ENCODE results near the gene NR1H3. TPM values are rescaled to one million over a fixed set of nuclear protein-coding genes. Genes with fewer than 3 reads are reported as not detected.
A peak's percentile ranks its signal among the peaks of the same experiment; 100 is the strongest.
"Not testable (repeated sequence)": the region's sequence is repeated elsewhere in the genome, so short reads cannot be mapped to it uniquely, and the experiment has no call there.

Gene NR1H3
- total RNA-seq = 1 to 10 TPM; 6.3 to 8.9 TPM

GRCh38 chr11:47257517-47258316, at the start of gene NR1H3:
NR1H3 (plus strand) TSS chr11:47257996; CDS start chr11:47259217, 1,221 bp downstream.
- Mint-ChIP-seq H3K4me3 (peak within 1 kb of the TSS; percentile 52), H3K36me3 (no peaks in the 10 kb centered on the region), H3K9me3 (no peaks in the 10 kb centered on the region), H3K27ac (peak within 1 kb of the TSS; percentile 58 to 89), H3K27me3 (no peaks in the 10 kb centered on the region), H3K4me1 (ENCODE audit: low read depth in 2 of 2) (peaks cover 10 to 17% of the 10 kb centered on the region in 2 donors)
- ATAC-seq (peak; percentile 71 to 87), DNase-seq (ENCODE audit: low spot score) (peak; percentile 74)

GRCh38 chr11:47208008-47208552, 49.7 kb upstream of the NR1H3 start:
- H3K27me3 Mint-ChIP-seq; H3K4me1 Mint-ChIP-seq (ENCODE audit: low read depth in 2 of 2); H3K4me3 Mint-ChIP-seq; H3K36me3 Mint-ChIP-seq; DNase-seq (ENCODE audit: low spot score); H3K27ac Mint-ChIP-seq; ATAC-seq; H3K9me3 Mint-ChIP-seq: not testable (repeated sequence)

- Mint-ChIP-seq H3K4me1 (ENCODE audit: low read depth in 2 of 2) (peaks cover 3% of the 10 kb centered on the region in 2 donors), H3K4me3 (no peak overlapping the region), H3K9me3 (no peaks in the 10 kb centered on the region), H3K27ac (no peak overlapping the region), H3K36me3 (no peaks in the 10 kb centered on the region), H3K27me3 (peaks cover 0 to 5% of the 10 kb centered on the region in 2 donors)
- DNase-seq (ENCODE audit: low spot score) = no peak
- no peak for ATAC-seq
Observed at GRCh38 chr11:47208628-47209027, 49.2 kb upstream of the NR1H3 start.

GRCh38 chr11:47212938-47213337, 44.9 kb upstream of the NR1H3 start:
- H3K9me3 Mint-ChIP-seq = no peaks in the 10 kb centered on the region
- H3K27me3 Mint-ChIP-seq = no peaks in the 10 kb centered on the region
- H3K4me3 Mint-ChIP-seq = peak overlapping the region; percentile 99
- peaks cover 7% of the 10 kb centered on the region for H3K36me3 Mint-ChIP-seq
- peaks cover 26 to 32% of the 10 kb centered on the region in 2 donors for H3K4me1 Mint-ChIP-seq (ENCODE audit: low read depth in 2 of 2)
- no peak for ATAC-seq
- peak overlapping the region; percentile 85 to 96 for H3K27ac Mint-ChIP-seq
- no peak for DNase-seq (ENCODE audit: low spot score)

GRCh38 chr11:47213950-47214565, 43.7 kb upstream of the NR1H3 start:
- ATAC-seq (peak; percentile 90 to 91), DNase-seq (ENCODE audit: low spot score) (peak; percentile 91)
- peak overlapping the region; percentile 99 for H3K4me3 Mint-ChIP-seq
- peaks cover 32 to 38% of the 10 kb centered on the region in 2 donors for H3K4me1 Mint-ChIP-seq (ENCODE audit: low read depth in 2 of 2)
- peaks cover 13% of the 10 kb centered on the region for H3K36me3 Mint-ChIP-seq
- H3K27ac Mint-ChIP-seq = peak overlapping the region; percentile 85 to 96
- H3K9me3 Mint-ChIP-seq = no peaks in the 10 kb centered on the region
- H3K27me3 Mint-ChIP-seq = no peaks in the 10 kb centered on the region

- H3K9me3 Mint-ChIP-seq = no peaks in the 10 kb centered on the region
- H3K4me1 Mint-ChIP-seq (ENCODE audit: low read depth in 2 of 2) = peaks cover 38 to 42% of the 10 kb centered on the region in 2 donors
- H3K4me3 Mint-ChIP-seq = peak overlapping the region; percentile 99
- no peak for DNase-seq (ENCODE audit: low spot score)
- ATAC-seq = no peak
- peaks cover 18% of the 10 kb centered on the region for H3K36me3 Mint-ChIP-seq
- H3K27me3 Mint-ChIP-seq = no peaks in the 10 kb centered on the region
- H3K27ac Mint-ChIP-seq = peak overlapping the region; percentile 85 to 96
Observed at GRCh38 chr11:47215366-47215910, 42.4 kb upstream of the NR1H3 start.

- peaks cover 19% of the 10 kb centered on the region for H3K36me3 Mint-ChIP-seq
- H3K9me3 Mint-ChIP-seq = no peaks in the 10 kb centered on the region
Observed at GRCh38 chr11:47216121-47216798, 41.5 kb upstream of the NR1H3 start.

GRCh38 chr11:47220401-47220821, 37.4 kb upstream of the NR1H3 start:
- no peaks in the 10 kb centered on the region for H3K9me3 Mint-ChIP-seq
- peak overlapping the region; percentile 12 to 67 for H3K27ac Mint-ChIP-seq
- H3K4me3 Mint-ChIP-seq = no peak overlapping the region
- ATAC-seq = no peak
- H3K27me3 Mint-ChIP-seq = no peaks in the 10 kb centered on the region
- H3K4me1 Mint-ChIP-seq (ENCODE audit: low read depth in 2 of 2) = peaks cover 39 to 41% of the 10 kb centered on the region in 2 donors
- peaks cover 24% of the 10 kb centered on the region for H3K36me3 Mint-ChIP-seq
- DNase-seq (ENCODE audit: low spot score) = no peak

More at GRCh38 chr11:47216121-47216798, 41.5 kb upstream of the NR1H3 start:
- Mint-ChIP-seq H3K4me1 (ENCODE audit: low read depth in 2 of 2) (peaks cover 40 to 43% of the 10 kb centered on the region in 2 donors), H3K27ac (peak overlapping the region; percentile 85 to 96), H3K4me3 (peak overlapping the region; percentile 99), H3K27me3 (no peaks in the 10 kb centered on the region)
- peak; percentile 46 to 54 for ATAC-seq
- DNase-seq (ENCODE audit: low spot score) = peak; percentile 69

GRCh38 chr11:47222696-47223095, 35.1 kb upstream of the NR1H3 start:
- peaks cover 19% of the 10 kb centered on the region for H3K36me3 Mint-ChIP-seq
- no peak overlapping the region for H3K4me3 Mint-ChIP-seq
- ATAC-seq (no peak), DNase-seq (ENCODE audit: low spot score) (no peak)
- peaks cover 33 to 35% of the 10 kb centered on the region in 2 donors for H3K4me1 Mint-ChIP-seq (ENCODE audit: low read depth in 2 of 2)
- H3K9me3 Mint-ChIP-seq = no peaks in the 10 kb centered on the region
- peak overlapping the region in 1 of 2 donors; percentile 33 for H3K27ac Mint-ChIP-seq
- no peaks in the 10 kb centered on the region for H3K27me3 Mint-ChIP-seq

- peak overlapping the region; percentile 86 to 89 for H3K27ac Mint-ChIP-seq
- peak; percentile 77 for DNase-seq (ENCODE audit: low spot score)
- H3K4me3 Mint-ChIP-seq = peak overlapping the region; percentile 75
- H3K27me3 Mint-ChIP-seq = no peaks in the 10 kb centered on the region
- peak; percentile 99 for ATAC-seq
- no peaks in the 10 kb centered on the region for H3K9me3 Mint-ChIP-seq
- peaks cover 17 to 23% of the 10 kb centered on the region in 2 donors for H3K4me1 Mint-ChIP-seq (ENCODE audit: low read depth in 2 of 2)
- H3K36me3 Mint-ChIP-seq = peaks cover 12% of the 10 kb centered on the region
Observed at GRCh38 chr11:47225552-47226400, 32.0 kb upstream of the NR1H3 start.

GRCh38 chr11:47229161-47229560, 28.6 kb upstream of the NR1H3 start:
- no peak for ATAC-seq
- Mint-ChIP-seq H3K4me1 (ENCODE audit: low read depth in 2 of 2) (peaks cover 17 to 23% of the 10 kb centered on the region in 2 donors), H3K9me3 (no peaks in the 10 kb centered on the region), H3K4me3 (no peak overlapping the region), H3K36me3 (peaks cover 12% of the 10 kb centered on the region), H3K27ac (peak overlapping the region in 1 of 2 donors; percentile 36), H3K27me3 (no peaks in the 10 kb centered on the region)
- no peak for DNase-seq (ENCODE audit: low spot score)

- Mint-ChIP-seq H3K4me1 (ENCODE audit: low read depth in 2 of 2) (peaks cover 16 to 17% of the 10 kb centered on the region in 2 donors), H3K27me3 (no peaks in the 10 kb centered on the region), H3K9me3 (no peaks in the 10 kb centered on the region), H3K27ac (no peak overlapping the region), H3K4me3 (no peak overlapping the region), H3K36me3 (peaks cover 13% of the 10 kb centered on the region)
- DNase-seq (ENCODE audit: low spot score) (no peak), ATAC-seq (no peak)
Observed at GRCh38 chr11:47233051-47233450, 24.7 kb upstream of the NR1H3 start.

All from natural killer cell treated with Interleukin-12 subunit alpha and Interleukin-12 subunit beta and Interleukin-15 and Interleukin-18, amount 100 ng/mL, for 72 hours (primary cell).